ENCODE results near the gene PPIE. TPM values are rescaled to one million over a fixed set of nuclear protein-coding genes. Genes with fewer than 3 reads are reported as not detected.

Gene PPIE
- total and polyA plus RNA-seq, 8 donors = 34.2 to 74.9 (median 68.0) TPM

- Histone ChIP-seq H3K27me3 (no peaks in the 10 kb centered on the region), H3K27ac (no peak overlapping the region), H3K36me3 (peaks cover 0 to 85% of the 10 kb centered on the region in 2 donors), H3K4me3 (no peak overlapping the region), H3K4me1 (no peaks in the 10 kb centered on the region), H3K9me3 (no peaks in the 10 kb centered on the region)
- intact Hi-C loops (cut with DNase I) = no loop called here
- DNase-seq (no peak), ATAC-seq (no peak)
- TF ChIP-seq CTCF (IDR thresholded peaks at IDR 0.05) = no peak
These were observed 17.4 kb downstream of the PPIE start for GRCh38 chr1:39755965-39756659.

GRCh38 chr1:39757501-39757900, 18.8 kb downstream of the PPIE start:
- no peak for ATAC-seq
- Histone ChIP-seq H3K36me3 (peaks cover 0 to 72% of the 10 kb centered on the region in 2 donors), H3K4me1 (no peaks in the 10 kb centered on the region), H3K27me3 (no peaks in the 10 kb centered on the region), H3K27ac (no peak overlapping the region), H3K4me3 (no peak overlapping the region), H3K9me3 (no peaks in the 10 kb centered on the region)
- no peak for DNase-seq
- intact Hi-C loops (cut with DNase I) = no loop called here
- no peak for TF ChIP-seq CTCF (IDR thresholded peaks at IDR 0.05)

- TF ChIP-seq CTCF (IDR thresholded peaks at IDR 0.05) = no peak
- H3K4me3 ChIP-seq = no peak overlapping the region
- H3K4me1 ChIP-seq = no peaks in the 10 kb centered on the region
- no peak for ATAC-seq
- DNase-seq = no peak
- H3K9me3 ChIP-seq = no peaks in the 10 kb centered on the region
- no peak overlapping the region for H3K27ac ChIP-seq
- no peaks in the 10 kb centered on the region for H3K27me3 ChIP-seq
- H3K36me3 ChIP-seq = peaks cover 0 to 59% of the 10 kb centered on the region in 2 donors
- intact Hi-C loops (cut with DNase I) = no loop called here
These were observed 20.1 kb downstream of the PPIE start for GRCh38 chr1:39758556-39759435.

GRCh38 chr1:39759436-39759726, 20.7 kb downstream of the PPIE start:
- H3K4me3 ChIP-seq = no peak overlapping the region
- no peak for TF ChIP-seq CTCF (IDR thresholded peaks at IDR 0.05)
- H3K27me3 ChIP-seq = no peaks in the 10 kb centered on the region
- H3K4me1 ChIP-seq = no peaks in the 10 kb centered on the region
- no peaks in the 10 kb centered on the region for H3K9me3 ChIP-seq
- H3K36me3 ChIP-seq = peaks cover 0 to 53% of the 10 kb centered on the region in 2 donors
- intact Hi-C loops (cut with DNase I) = no loop called here
- no peak overlapping the region for H3K27ac ChIP-seq
- DNase-seq = no peak
- ATAC-seq = no peak
